Measurements from ENCODE around the gene METTL13. TPM values are rescaled to one million over a fixed set of nuclear protein-coding genes. Genes with fewer than 3 reads are reported as not detected.

The METTL13 gene
- total and polyA plus RNA-seq, 2 of the 4 experiments (the other 2 are of a cell fraction), result 25.1 to 26.3 TPM

GRCh38 chr1:171798765-171799164 is 17.3 kb downstream of the METTL13 start:
- Histone ChIP-seq H3K4ac (ENCODE audit: low read depth, low read length) (no peak overlapping the region), H3K56ac (ENCODE audit: extremely low read depth, insufficient read depth, low read length) (no peak overlapping the region), H3K4me3 (ENCODE audit: insufficient read depth, low read depth, low read length) (no peak overlapping the region), H3K79me1 (ENCODE audit: low read depth in 1 of 2, low read length in 2 of 2) (peaks cover 6 to 17% of the 10 kb centered on the region in 2 experiments; a peak in 3 of 4 replicates), H4K20me1 (ENCODE audit: insufficient read depth, low read length) (no peaks in the 10 kb centered on the region), H3K9ac (ENCODE audit: low read depth, low read length) (no peak overlapping the region), H4K5ac (ENCODE audit: low read depth, low read length) (no peak overlapping the region), H4K8ac (ENCODE audit: low read depth in 2 of 2, low read length in 2 of 2) (no peak overlapping the region), H2BK15ac (ENCODE audit: low read depth, low read length) (no peak overlapping the region), H3K36me3 (ENCODE audit: control insufficient read depth, insufficient read depth, low read length) (peaks cover 16% of the 10 kb centered on the region), H3K27me3 (ENCODE audit: control insufficient read depth, insufficient read depth, low read length) (no peaks in the 10 kb centered on the region), H3K27ac (ENCODE audit: insufficient read depth, low read length) (no peak overlapping the region), H2BK20ac (ENCODE audit: low read depth, low read length) (no peak overlapping the region), H2AK5ac (ENCODE audit: low read depth, low read length) (no peak overlapping the region), H4K91ac (ENCODE audit: insufficient read depth, low read depth, low read length) (no peak overlapping the region), H3K23ac (ENCODE audit: low read depth, low read length) (no peak overlapping the region), H3K9me1 (ENCODE audit: insufficient read depth, low read length) (no peaks in the 10 kb centered on the region), H2BK5ac (ENCODE audit: low read depth, low read length, poor library complexity, severe bottlenecking) (no peak overlapping the region), H2AFZ (replicated peaks; ENCODE audit: low read length, poor library complexity) (no peak overlapping the region), H3K4me2 (ENCODE audit: low read depth, low read length) (no peak overlapping the region), H2AK9ac (replicated peaks; ENCODE audit: low read depth, low read length, poor library complexity) (no peak overlapping the region), H2BK120ac (ENCODE audit: low read depth, low read length) (no peak overlapping the region), H3K14ac (replicated peaks; ENCODE audit: low read depth, low read length) (no peak overlapping the region), H3K9me3 (ENCODE audit: control insufficient read depth, insufficient read depth, low read length) (no peaks in the 10 kb centered on the region), H3K18ac (ENCODE audit: low read depth, low read length) (no peak overlapping the region), H3K4me1 (ENCODE audit: control insufficient read depth, insufficient read depth, low read length) (peaks cover 7% of the 10 kb centered on the region)
- TF ChIP-seq, protein P1, sequence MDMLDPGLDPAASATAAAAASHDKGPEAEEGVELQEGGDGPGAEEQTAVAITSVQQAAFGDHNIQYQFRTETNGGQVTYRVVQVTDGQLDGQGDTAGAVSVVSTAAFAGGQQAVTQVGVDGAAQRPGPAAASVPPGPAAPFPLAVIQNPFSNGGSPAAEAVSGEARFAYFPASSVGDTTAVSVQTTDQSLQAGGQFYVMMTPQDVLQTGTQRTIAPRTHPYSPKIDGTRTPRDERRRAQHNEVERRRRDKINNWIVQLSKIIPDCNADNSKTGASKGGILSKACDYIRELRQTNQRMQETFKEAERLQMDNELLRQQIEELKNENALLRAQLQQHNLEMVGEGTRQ (IDR thresholded peaks at IDR 0.05; ENCODE audit: low read depth, low read length), result no peak
- TF ChIP-seq RFX5 (IDR thresholded peaks at IDR 0.05; ENCODE audit: low read depth, low read length), result no peak
- TF ChIP-seq RCOR1 (IDR thresholded peaks at IDR 0.05; ENCODE audit: insufficient replicate concordance, low read length), result no peak
- TF ChIP-seq CTCF (conservative IDR thresholded peaks at IDR 0.05; ENCODE audit: low read depth, low read length), result no peak
- TF ChIP-seq MAZ (IDR thresholded peaks at IDR 0.05; ENCODE audit: borderline replicate concordance, low read depth, low read length), result no peak
- TF ChIP-seq BHLHE40 (IDR thresholded peaks at IDR 0.05; ENCODE audit: low read depth, low read length), result no peak
- no peak for TF ChIP-seq RAD21 (IDR thresholded peaks at IDR 0.05; ENCODE audit: low read length)
- no peak for TF ChIP-seq POLR2A (IDR thresholded peaks at IDR 0.05; ENCODE audit: low read depth, low read length)
- TF ChIP-seq NFE2L2 (IDR thresholded peaks at IDR 0.05; ENCODE audit: low read depth, low read length), result no peak
- TF ChIP-seq SMC3 (IDR thresholded peaks at IDR 0.05; ENCODE audit: low read depth, low read length), result no peak
- no peak for TF ChIP-seq FOS (IDR thresholded peaks at IDR 0.05; ENCODE audit: low read depth, low read length)
- TF ChIP-seq CHD1 (IDR thresholded peaks at IDR 0.05; ENCODE audit: low read depth, low read length), result no peak
- TF ChIP-seq CEBPB (IDR thresholded peaks at IDR 0.05; ENCODE audit: low read depth, low read length), result no peak
- no peak for TF ChIP-seq MAFK (IDR thresholded peaks at IDR 0.05; ENCODE audit: low read depth, low read length)
- TF ChIP-seq, protein P2, sequence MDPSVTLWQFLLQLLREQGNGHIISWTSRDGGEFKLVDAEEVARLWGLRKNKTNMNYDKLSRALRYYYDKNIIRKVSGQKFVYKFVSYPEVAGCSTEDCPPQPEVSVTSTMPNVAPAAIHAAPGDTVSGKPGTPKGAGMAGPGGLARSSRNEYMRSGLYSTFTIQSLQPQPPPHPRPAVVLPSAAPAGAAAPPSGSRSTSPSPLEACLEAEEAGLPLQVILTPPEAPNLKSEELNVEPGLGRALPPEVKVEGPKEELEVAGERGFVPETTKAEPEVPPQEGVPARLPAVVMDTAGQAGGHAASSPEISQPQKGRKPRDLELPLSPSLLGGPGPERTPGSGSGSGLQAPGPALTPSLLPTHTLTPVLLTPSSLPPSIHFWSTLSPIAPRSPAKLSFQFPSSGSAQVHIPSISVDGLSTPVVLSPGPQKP (IDR thresholded peaks at IDR 0.05; ENCODE audit: borderline replicate concordance, low read depth, low read length), result no peak
- TF ChIP-seq MXI1 (IDR thresholded peaks at IDR 0.05; ENCODE audit: borderline replicate concordance, low read depth, low read length), result no peak
- no TSS peak for BruUV-seq (replicated peaks)
- no CpG with 5 or more reads among the region's 3 CpGs for WGBS, 2 experiments (ENCODE audit: extremely low coverage in 2 of 2, insufficient read length in 1 of 2)
- CTCF ChIA-PET, result interaction anchor here (0.6 to 6.9 kb wide), 3 partner anchors 43 to 604 kb away, joined by 3 to 138 read pairs (median 4); partner anchors contain the start of gene DNM3
- intact Hi-C loops (cut with micrococcal nuclease), result no loop called here
- POLR2A ChIA-PET (ENCODE audit: unreplicated experiment), result no interaction called here
- in situ Hi-C loops (cut with MboI; ENCODE audit: low sequenced_read_pairs), result no loop called here
- DNase-seq, result no peak
- no peak for ATAC-seq (ENCODE audit: low read depth)
- dilution Hi-C loops (cut with HindIII; ENCODE audit: low sequenced_read_pairs, unreplicated experiment), result no loop called here
